HG03521 (cell line): ENCODE measurements around the gene DEF6.

ENCODE experiments used
- ATAC-seq: cut with Tn5 transposase; IDR thresholded peaks from one replicate; pipeline ENCODE4 v1.9.1; 2021; ENCODE audit warnings: mild to moderate bottlenecking, moderate library complexity; ENCODE audit not compliant: unreplicated experiment

The DEF6 gene

DNA sequence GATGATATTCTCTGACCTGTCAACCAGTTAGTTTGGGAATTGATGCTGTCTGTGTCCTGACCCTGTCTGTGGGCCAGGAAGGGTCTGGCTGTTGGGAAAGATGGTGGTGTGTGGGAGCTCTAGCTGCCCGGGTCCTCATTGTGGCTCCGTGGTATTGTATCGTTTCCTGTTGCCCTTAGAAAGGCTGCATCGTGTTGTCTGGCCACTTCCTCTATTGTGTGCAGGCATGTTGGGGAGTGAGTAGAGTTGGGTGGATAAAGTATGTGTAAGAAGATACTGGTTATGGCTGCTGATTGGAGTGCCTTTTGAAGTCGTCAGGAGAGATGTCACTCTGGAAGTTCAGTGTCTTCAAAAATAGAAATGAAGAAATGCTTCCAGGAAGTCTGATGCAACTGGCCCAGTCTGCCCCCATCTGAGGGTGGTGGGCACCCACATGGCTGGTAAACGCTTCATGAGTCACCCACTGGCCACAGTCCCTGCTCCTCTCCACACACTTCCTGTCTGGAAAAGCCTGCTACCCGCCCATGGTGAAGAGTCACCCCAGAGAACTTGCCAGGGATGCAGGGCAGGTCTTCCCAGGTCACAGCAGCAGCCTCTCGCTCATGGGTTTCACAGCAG is 72.6 kb downstream of the DEF6 start:
- ATAC-seq = peak; percentile 77

DNA sequence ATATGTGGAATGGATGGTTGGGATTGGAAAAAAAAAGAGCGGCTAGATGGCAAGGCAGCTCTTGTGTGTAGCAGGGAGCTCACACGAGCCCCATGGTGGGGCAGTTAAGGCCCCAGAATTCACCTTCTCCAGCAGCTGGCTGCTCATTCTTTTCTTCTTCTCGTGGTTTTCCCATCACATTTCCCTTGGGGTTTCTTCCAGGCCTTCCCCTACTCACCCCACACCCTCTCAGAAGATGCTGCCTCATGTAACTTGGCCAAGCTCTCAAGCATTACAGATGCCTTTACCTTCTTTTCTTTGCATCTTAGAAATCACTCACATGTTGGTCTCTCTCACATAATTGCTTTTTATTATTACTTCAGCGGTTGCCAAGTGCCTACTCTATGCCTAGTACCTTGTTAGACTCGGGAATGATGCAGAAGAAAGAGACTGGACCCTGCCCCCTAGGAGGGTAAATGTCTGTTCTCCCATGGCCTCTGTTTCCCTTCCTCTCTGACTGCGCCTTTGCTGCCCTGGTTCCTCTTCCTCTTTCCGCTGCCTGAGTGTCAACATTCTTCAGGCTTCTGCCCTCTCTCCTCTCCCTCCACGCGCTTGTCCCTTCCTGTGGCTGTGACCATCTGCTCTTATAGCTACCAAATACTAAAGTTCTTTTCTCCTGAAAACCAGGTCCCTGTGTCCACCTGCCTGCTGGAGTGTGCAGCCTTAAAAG is 73.3 kb downstream of the DEF6 start:
- no peak for ATAC-seq
